ENCODE data around the gene SDCCAG8.

The SDCCAG8 gene

GRCh38 chr1:243428617-243429342 lies 172.9 kb downstream of the SDCCAG8 start:
- no peak for DNase-seq

DNA sequence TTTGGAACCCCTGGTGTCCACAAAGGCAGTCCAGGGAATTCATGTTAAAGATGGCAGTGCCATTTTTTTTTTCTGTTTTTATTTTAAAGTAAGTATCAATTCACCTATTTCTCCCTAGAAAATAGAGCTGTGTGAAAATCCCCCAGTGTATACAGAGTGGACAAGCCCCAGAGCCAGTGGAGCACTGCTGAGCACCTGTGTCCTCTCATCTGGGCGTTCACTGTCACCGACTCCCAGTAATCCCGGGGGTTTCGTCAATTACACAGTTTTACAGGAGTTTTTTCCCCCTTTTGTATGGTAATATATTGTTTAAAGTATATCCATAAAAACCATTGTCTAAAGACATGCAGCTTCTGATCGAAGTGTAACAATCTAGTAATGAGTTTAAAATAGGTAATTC lies 175.8 kb downstream of the SDCCAG8 start:
- no peak for DNase-seq

- no peak for DNase-seq
Observed at GRCh38 chr1:243432136-243432535, 176.3 kb downstream of the SDCCAG8 start.

DNA sequence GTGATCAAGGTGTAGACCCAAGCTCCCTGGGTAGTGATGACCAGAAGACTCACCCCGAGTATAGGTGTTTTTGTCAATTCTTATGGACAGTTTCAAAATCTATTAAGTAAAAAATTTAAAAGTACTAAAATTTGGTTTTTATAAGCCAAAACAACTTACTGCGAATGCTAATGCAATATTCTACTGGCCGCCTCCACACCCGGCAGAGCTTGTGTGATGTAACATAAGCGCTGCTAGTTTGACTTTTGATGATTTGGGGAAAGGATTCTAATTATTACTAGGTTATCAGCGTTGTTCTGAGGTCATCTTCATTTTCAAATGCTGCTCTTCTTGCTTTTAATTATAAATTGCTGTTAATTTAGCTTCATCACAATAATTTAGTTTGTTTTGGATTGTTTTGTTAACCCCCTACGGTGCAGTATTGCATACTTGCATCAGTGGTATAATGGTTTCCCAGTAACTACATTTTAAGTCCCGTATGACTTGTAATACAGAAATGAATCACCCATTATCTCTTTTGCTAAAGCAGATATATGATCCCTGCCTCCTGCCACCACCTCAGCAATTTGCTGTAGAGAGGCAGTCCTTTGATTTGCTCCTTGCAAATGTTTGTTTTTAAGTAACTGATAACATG lies 178.0 kb downstream of the SDCCAG8 start:
- DNase-seq = no peak

- DNase-seq = no peak
Observed at GRCh38 chr1:243434594-243434993, 178.8 kb downstream of the SDCCAG8 start.

- DNase-seq = no peak
Observed at GRCh38 chr1:243435836-243436235, 180.0 kb downstream of the SDCCAG8 start.

GRCh38 chr1:243438146-243438545 lies 182.3 kb downstream of the SDCCAG8 start:
- no peak for DNase-seq

GRCh38 chr1:243438815-243439214 lies 183.0 kb downstream of the SDCCAG8 start:
- DNase-seq = no peak

DNA sequence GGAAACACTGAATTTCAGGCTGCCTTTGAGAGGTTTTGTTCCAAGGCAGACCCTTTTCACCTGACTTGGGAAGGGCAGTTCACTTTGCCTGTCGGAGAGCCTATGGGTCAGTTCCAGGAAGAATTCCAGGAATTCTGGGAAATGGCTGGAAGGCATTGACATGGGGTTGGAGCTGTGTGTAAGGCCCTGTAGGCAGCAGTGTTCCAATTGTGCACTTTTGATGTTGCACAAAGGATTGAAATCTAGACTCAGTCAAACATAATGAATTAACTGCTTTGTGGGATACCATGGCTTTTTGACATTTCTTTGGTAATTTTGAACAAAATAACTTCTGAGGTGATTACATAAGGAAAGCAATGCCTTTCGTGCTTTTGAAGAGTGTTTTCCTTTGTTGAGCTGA lies 184.6 kb downstream of the SDCCAG8 start:
- DNase-seq = no peak

GRCh38 chr1:243441601-243442000 lies 185.8 kb downstream of the SDCCAG8 start:
- DNase-seq = no peak

- no peak for DNase-seq
Observed at GRCh38 chr1:243443557-243443956, 187.7 kb downstream of the SDCCAG8 start.

- DNase-seq = no peak
Observed at GRCh38 chr1:243447347-243447746, 191.5 kb downstream of the SDCCAG8 start.

DNA sequence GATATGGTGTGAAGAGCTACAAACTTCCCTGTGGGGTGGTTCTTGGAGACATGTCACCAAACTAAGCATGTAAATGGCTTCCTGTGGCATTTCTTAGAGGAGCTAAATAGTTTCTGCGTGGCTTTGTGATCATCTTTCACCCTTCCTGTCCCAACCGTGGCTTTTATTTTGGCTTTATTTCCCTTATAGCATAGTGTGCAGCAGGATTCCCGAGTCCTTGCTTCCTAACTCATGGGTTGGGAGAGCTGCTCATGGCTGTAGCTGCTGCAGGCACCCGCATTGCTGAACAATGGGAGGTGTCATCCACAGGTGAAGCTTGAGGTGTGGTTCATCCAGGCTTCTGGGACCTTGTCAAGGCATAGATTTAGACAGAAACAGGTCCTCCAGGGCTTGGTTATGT lies 192.0 kb downstream of the SDCCAG8 start:
- no peak for DNase-seq

DNA sequence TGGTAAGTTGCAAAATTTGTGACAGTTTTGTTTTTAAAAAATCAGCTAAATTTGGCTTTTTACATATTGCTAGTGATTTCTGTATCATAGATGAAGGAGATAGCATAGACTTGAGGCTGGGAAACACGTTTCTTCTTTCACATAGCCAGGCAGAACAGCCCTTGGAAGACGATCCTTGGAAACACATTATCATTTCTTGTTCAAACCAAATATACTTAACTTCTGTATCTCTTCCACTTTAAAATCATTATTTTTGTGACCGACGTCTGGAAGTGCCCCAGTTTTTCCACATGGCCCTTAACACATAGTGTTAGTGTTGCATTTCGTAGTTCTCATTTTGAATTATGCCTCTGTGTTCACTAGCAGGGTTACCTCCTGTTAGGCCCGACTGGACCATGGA lies 193.5 kb downstream of the SDCCAG8 start:
- DNase-seq = no peak

- DNase-seq = no peak
Observed at GRCh38 chr1:243452092-243452491, 196.3 kb downstream of the SDCCAG8 start.

DNA sequence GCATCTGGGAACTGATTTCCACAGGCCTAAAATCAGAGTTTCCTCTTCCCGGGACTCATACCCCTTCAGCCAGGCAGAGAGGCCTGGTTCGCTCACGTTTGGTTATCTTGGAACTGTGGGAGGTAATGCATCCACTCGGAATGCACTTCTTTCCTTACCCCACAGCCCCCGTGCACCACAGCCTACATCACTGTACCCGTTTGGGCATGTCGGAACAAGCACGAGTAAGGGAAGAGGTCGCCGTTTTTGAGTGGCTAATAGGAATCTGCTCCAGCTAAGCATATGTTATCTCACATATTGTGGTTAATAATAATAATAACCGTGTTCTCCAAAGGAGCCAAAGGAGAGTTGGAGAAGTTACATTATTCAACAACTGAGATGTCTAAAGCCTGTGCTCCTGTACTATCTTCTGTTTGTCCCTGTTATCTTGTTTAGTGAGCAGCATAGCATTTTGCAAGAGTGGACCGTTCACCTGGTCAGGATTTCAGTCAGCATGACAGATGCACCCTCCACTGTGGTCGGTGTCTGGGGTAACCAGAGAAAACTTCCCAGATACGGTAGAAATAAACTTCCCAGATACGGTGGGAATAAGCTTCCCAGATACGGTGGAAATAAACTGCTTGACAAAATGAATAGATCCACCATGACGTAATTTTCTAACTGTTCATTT lies 198.6 kb downstream of the SDCCAG8 start:
- no peak for DNase-seq

- no peak for DNase-seq
Observed at GRCh38 chr1:243455760-243456651, 200.2 kb downstream of the SDCCAG8 start.

- DNase-seq = no peak
Observed at GRCh38 chr1:243457363-243457982, 201.6 kb downstream of the SDCCAG8 start.

GRCh38 chr1:243459059-243459458 lies 203.2 kb downstream of the SDCCAG8 start:
- DNase-seq = no peak

- no peak for DNase-seq
Observed at GRCh38 chr1:243461700-243462099, 205.9 kb downstream of the SDCCAG8 start.

- DNase-seq = no peak
Observed at GRCh38 chr1:243462929-243463697, 207.3 kb downstream of the SDCCAG8 start.

DNA sequence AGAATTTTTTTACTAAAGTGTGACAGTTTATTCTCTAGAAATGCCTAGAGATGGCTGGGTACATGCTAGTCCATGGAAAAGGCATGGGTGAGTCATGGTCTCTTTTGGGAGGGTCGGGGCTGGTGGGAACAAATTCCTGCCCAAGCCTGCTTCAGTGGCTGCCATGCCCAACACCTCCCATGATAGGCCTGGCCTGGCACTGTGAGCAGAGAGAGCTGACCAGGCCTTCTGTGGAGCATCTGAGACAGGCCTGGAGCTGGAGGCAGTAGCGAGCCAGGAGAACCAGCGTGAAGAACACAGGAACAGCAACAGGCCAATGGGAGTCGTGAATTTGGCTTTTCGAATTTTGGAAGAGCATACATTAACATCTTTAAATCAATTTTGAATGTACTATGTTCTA lies 209.2 kb downstream of the SDCCAG8 start:
- DNase-seq = no peak
